ENCODE measurements around the gene HOGA1. TPM values are rescaled to one million over a fixed set of nuclear protein-coding genes. Genes with fewer than 3 reads are reported as not detected.
A peak's percentile ranks its signal among the peaks of the same experiment; 100 is the strongest.

Gene HOGA1
- 0.19 TPM for total RNA-seq
- 0.18 TPM for polyA plus RNA-seq
- long read RNA-seq, donor 1: 0 reads
- long read RNA-seq, donor 2: 0 reads
- long read RNA-seq, donor 3: 0 reads
- long read RNA-seq, donor 4: 0 reads
- long read RNA-seq, donor 5: 0 reads
- long read RNA-seq, donor 6: 0 reads
- long read RNA-seq, donor 7: 0 reads
- long read RNA-seq, donor 8: 0 reads
- long read RNA-seq, donor 9: 0 reads
- long read RNA-seq, donor 10: 0 reads

DNA sequence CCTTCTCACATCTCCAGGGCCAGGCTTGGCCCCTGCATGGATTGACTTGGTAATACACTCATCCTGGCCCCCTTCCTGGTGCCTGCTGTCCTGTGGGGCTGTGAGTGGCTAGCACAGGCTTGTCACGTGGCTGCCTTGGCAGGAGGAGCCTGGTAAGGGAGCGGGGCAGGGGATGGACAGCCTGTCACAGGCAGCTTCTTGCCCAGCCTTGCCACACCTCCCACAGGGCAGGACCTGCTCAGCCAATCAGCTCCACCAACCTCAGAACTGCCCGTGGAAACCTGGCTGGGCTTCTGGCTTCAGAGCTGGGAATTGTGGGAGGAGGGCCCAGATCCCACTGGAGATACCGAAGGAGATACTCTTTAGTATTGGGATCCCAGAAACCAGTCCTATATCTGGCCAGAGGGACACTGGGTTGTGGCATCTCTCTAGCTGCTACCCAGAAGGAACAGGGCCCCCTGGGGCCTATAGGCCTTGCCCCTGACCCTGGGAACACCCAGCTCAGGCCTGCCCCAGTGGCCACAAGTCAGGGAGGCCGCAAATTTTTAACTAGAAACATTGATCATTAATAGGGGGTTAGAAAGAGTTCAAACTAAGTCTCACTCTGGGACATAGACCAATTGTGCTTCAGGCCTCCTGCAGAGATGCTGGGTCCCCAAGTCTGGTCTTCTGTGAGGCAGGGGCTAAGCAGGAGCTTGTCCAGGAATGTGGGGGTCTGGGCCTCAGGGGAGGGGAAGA, at the start of gene HOGA1:
Gene HOGA1, plus strand, starts transcription at position 330 of the 738 bp plus-strand sequence. Its CDS starts 315 bp downstream, at position 645.
- no peaks in the 10 kb centered on the region for H3K27me3 ChIP-seq (ENCODE audit: control insufficient read depth in 2 of 2, insufficient read depth in 1 of 2, low read length in 1 of 2)
- H3K36me3 ChIP-seq (ENCODE audit: control insufficient read depth in 2 of 2, insufficient read depth in 2 of 2, low read length in 1 of 2): no peaks in the 10 kb centered on the region
- H3K4me1 ChIP-seq (ENCODE audit: control insufficient read depth in 2 of 2, insufficient read depth in 2 of 2, low read length in 2 of 2): no peaks in the 10 kb centered on the region
- DNase-seq (ENCODE audit: low read depth in 6 of 9, low spot score in 9 of 9): no peak
- no peak within 1 kb of the TSS for H3K27ac ChIP-seq (ENCODE audit: low read depth in 1 of 2, low read length in 1 of 2)
- no peak within 1 kb of the TSS for H3K4me3 ChIP-seq (ENCODE audit: low read length in 2 of 2)
- H3K9me3 ChIP-seq (ENCODE audit: control insufficient read depth in 2 of 2, insufficient read depth in 1 of 2, low read length in 1 of 2): no peaks in the 10 kb centered on the region
- 86% methylated on average over 5 of the region's 5 CpGs for WGBS

DNA sequence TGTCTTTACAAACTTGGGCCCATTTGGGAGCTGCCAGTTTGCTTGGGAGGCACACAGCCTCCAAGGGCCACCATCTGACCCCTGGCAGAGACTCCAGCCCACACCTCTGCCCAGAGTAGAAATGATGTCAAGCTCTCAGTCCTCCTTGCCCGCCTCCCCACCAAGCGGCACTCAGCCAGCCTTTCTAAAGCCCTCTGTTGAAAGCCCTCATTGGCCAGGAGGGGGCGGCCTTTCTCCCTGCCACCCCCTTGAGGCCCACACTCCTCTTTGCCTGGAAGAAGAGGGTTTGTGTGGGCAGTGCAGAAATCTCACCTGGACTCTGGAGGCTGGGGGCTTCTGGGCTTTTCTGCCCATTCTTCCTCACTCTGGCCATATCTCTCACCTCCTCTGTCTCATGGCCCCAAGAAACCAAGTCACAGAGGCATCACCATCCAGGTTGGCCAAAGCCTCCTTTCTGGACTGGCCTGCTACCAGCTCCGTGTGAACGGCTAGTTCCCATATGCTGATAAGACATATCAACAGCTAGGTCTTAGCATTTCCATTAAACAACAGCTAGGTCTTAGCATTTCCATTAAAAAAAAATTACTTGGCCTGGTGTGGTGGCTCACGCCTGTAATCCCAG, 49.3 kb upstream of the HOGA1 start:
- Histone ChIP-seq H3K9me3 (ENCODE audit: control insufficient read depth in 2 of 2, insufficient read depth in 1 of 2, low read length in 1 of 2) (no peaks in the 10 kb centered on the region), H3K4me3 (ENCODE audit: low read length in 2 of 2) (no peak overlapping the region), H3K27ac (ENCODE audit: low read depth in 1 of 2, low read length in 1 of 2) (no peak overlapping the region), H3K4me1 (ENCODE audit: control insufficient read depth in 2 of 2, insufficient read depth in 2 of 2, low read length in 2 of 2) (no peaks in the 10 kb centered on the region), H3K36me3 (ENCODE audit: control insufficient read depth in 2 of 2, insufficient read depth in 2 of 2, low read length in 1 of 2) (no peaks in the 10 kb centered on the region), H3K27me3 (ENCODE audit: control insufficient read depth in 2 of 2, insufficient read depth in 1 of 2, low read length in 1 of 2) (no peaks in the 10 kb centered on the region)
- DNase-seq (ENCODE audit: low read depth in 6 of 9, low spot score in 9 of 9): peak in 1 of 9 donors; percentile 24
- 91% methylated on average over 6 of the region's 6 CpGs for WGBS

DNA sequence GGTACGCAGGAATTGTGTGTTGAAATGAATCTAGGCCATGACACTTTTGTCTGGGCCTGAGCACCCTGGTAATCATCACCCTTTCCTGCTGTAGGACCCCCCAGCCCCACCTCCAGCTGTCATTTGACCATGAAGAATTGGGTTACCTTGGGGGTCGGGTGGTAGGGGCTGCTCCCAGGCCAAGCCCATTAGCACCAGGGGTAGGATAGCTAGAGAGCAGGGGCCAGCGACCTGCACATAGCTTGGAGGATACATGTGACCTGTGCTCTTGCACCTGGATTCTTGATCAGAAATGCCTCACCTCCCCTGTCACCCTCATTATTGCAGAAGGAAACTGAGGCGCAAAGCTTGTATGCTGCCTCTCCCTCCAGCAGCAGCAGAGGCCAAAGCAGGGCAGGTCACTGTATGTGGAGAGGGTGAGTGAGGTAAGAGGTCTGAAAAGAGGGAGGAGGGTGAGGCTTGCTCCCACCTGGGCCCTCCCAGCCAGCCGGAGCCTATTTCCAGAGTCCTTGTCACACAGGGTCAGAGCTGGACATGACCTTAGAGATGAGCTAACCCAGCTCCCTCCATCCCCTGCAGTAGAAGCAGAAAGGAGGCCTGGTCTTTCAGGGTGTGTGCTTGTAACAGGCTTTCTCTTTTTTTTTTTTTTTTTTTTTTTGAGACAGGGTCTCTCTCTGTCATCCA, 46.9 kb upstream of the HOGA1 start:
- Histone ChIP-seq H3K4me3 (ENCODE audit: low read length in 2 of 2) (no peak overlapping the region), H3K4me1 (ENCODE audit: control insufficient read depth in 2 of 2, insufficient read depth in 2 of 2, low read length in 2 of 2) (peaks cover 0 to 2% of the 10 kb centered on the region in 2 donors), H3K27ac (ENCODE audit: low read depth in 1 of 2, low read length in 1 of 2) (no peak overlapping the region), H3K27me3 (ENCODE audit: control insufficient read depth in 2 of 2, insufficient read depth in 1 of 2, low read length in 1 of 2) (no peaks in the 10 kb centered on the region), H3K9me3 (ENCODE audit: control insufficient read depth in 2 of 2, insufficient read depth in 1 of 2, low read length in 1 of 2) (no peaks in the 10 kb centered on the region), H3K36me3 (ENCODE audit: control insufficient read depth in 2 of 2, insufficient read depth in 2 of 2, low read length in 1 of 2) (no peaks in the 10 kb centered on the region)
- DNase-seq (ENCODE audit: low read depth in 6 of 9, low spot score in 9 of 9): no peak
- 97% methylated on average over 5 of the region's 5 CpGs for WGBS

DNA sequence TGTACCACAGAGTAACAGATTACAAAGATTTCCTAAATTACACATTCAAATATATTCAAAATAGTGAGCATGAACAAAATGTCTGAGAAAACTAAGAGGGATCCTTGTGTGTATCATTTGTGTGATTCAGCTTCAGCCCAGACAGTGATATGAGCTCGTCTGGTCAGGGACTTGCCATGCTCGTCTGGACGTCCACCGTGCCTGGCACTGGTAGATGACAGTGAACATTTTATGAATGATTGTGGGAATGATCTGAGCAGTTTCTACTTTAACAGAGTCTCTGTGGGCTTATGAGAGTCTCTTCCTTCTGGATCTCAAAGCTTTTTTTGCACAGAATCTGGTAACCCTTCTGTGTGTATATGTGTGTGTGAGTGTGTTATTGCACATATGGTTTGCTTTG, 45.8 kb upstream of the HOGA1 start:
- WGBS: 94% methylated on average over 4 of the region's 4 CpGs
- peaks cover 0 to 8% of the 10 kb centered on the region in 2 donors for H3K4me1 ChIP-seq (ENCODE audit: control insufficient read depth in 2 of 2, insufficient read depth in 2 of 2, low read length in 2 of 2)
- no peak for DNase-seq (ENCODE audit: low read depth in 6 of 9, low spot score in 9 of 9)
- H3K9me3 ChIP-seq (ENCODE audit: control insufficient read depth in 2 of 2, insufficient read depth in 1 of 2, low read length in 1 of 2): no peaks in the 10 kb centered on the region
- no peak overlapping the region for H3K4me3 ChIP-seq (ENCODE audit: low read length in 2 of 2)
- no peak overlapping the region for H3K27ac ChIP-seq (ENCODE audit: low read depth in 1 of 2, low read length in 1 of 2)
- H3K27me3 ChIP-seq (ENCODE audit: control insufficient read depth in 2 of 2, insufficient read depth in 1 of 2, low read length in 1 of 2): no peaks in the 10 kb centered on the region
- H3K36me3 ChIP-seq (ENCODE audit: control insufficient read depth in 2 of 2, insufficient read depth in 2 of 2, low read length in 1 of 2): no peaks in the 10 kb centered on the region

DNA sequence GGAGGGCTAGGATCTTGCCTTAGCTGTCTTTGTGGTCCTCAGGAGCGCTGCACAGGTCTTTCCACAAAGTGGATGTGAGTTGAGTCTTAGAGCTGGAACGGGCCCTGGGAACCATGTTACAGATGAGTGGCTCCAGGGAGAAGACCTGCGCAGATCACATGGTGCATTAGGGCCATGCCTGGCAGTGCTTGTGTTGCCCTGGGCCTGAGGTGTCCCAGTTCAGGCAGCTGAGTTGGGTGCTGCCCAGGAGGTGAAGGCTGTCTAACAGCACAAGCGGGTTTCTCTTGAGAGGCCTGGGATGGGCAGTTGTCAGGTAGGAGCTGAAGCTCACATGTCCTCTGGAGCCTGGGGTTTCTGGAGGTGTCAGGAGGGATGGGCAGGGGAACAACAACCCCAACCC, 45.4 kb upstream of the HOGA1 start:
- DNase-seq (ENCODE audit: low read depth in 6 of 9, low spot score in 9 of 9): no peak
- Histone ChIP-seq H3K36me3 (ENCODE audit: control insufficient read depth in 2 of 2, insufficient read depth in 2 of 2, low read length in 1 of 2) (no peaks in the 10 kb centered on the region), H3K4me1 (ENCODE audit: control insufficient read depth in 2 of 2, insufficient read depth in 2 of 2, low read length in 2 of 2) (peaks cover 0 to 8% of the 10 kb centered on the region in 2 donors), H3K9me3 (ENCODE audit: control insufficient read depth in 2 of 2, insufficient read depth in 1 of 2, low read length in 1 of 2) (no peaks in the 10 kb centered on the region), H3K27ac (ENCODE audit: low read depth in 1 of 2, low read length in 1 of 2) (no peak overlapping the region), H3K4me3 (ENCODE audit: low read length in 2 of 2) (no peak overlapping the region), H3K27me3 (ENCODE audit: control insufficient read depth in 2 of 2, insufficient read depth in 1 of 2, low read length in 1 of 2) (no peaks in the 10 kb centered on the region)
- WGBS: 94% methylated on average over 4 of the region's 4 CpGs

DNA sequence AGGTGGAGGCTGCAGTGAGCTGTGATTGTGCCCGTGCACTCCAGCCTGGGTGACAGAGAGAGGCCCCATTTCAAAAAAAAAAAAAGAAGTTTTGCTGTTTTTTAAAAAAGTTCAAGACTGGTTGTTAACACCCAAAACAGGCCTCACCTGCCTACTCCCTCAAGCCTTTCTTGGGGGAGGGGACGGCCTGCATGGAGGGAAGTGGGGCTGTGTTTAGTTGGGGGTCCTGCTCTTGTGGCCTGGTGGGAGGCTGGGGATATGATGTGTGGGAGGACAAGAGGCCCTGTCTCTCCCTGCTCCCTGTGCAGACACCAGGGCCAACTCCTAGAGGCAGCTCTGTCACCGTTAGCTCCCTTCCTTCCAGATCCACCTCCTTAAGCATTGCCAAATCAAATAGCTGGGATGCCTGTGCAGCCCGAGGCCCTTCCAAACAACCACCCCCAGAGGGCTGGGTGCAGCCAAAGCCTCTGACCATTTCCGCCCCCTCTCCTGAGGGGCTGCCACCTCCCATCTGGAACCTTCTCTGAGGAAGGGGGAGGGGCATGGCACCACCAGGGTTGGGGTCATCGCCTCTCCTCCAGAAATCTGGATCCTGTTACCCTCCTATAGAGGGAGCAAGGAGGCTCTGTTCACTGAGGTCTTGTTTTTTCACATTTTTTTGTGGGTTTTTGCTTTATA, 44.5 kb upstream of the HOGA1 start:
- H3K36me3 ChIP-seq (ENCODE audit: control insufficient read depth in 2 of 2, insufficient read depth in 2 of 2, low read length in 1 of 2): no peaks in the 10 kb centered on the region
- H3K4me3 ChIP-seq (ENCODE audit: low read length in 2 of 2): no peak overlapping the region
- peaks cover 0 to 8% of the 10 kb centered on the region in 2 donors for H3K4me1 ChIP-seq (ENCODE audit: control insufficient read depth in 2 of 2, insufficient read depth in 2 of 2, low read length in 2 of 2)
- H3K27me3 ChIP-seq (ENCODE audit: control insufficient read depth in 2 of 2, insufficient read depth in 1 of 2, low read length in 1 of 2): no peaks in the 10 kb centered on the region
- 78% methylated on average over 6 of the region's 6 CpGs for WGBS
- no peak for DNase-seq (ENCODE audit: low read depth in 6 of 9, low spot score in 9 of 9)
- H3K9me3 ChIP-seq (ENCODE audit: control insufficient read depth in 2 of 2, insufficient read depth in 1 of 2, low read length in 1 of 2): no peaks in the 10 kb centered on the region
- H3K27ac ChIP-seq (ENCODE audit: low read depth in 1 of 2, low read length in 1 of 2): no peak overlapping the region

DNA sequence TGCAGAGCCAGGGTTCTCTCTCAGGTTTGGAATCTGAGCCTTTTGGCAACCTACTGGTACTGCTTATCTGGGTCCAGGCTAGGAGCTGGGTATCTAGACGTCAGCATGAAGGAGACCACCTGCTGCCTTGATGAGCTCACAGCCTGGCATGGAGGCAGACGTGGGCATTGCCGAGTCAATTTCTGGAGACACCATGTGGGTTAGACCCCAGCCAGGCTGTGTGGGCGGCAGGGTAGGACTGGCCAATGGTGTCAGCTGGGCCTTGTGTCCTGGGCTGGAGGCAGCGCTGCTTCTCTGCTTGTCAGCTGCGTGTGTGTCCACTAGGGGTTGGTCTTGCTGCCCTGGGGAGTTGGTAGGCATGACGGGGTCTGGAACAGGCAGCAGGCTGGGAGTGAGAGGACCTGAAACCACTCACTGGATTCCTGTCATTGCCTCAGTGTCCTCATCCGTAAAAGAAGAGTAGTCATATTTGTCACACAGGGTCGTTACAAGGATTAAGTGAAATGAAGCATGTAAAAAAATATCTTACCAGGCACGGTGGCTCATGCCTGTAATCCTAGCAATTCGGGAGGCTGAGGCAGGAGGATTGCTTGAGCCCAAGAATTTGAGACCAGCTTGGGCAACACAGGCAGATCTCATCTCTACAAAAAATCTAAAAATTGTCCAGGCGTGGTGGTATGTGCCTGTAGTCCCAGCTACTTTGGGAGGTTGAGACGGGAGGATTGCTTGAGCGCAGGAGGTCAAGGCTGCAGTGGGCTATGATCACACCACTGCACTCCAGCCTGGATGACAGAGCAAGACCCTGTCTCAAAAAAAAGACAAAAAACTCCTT, 43.3 kb upstream of the HOGA1 start:
- Histone ChIP-seq H3K36me3 (ENCODE audit: control insufficient read depth in 2 of 2, insufficient read depth in 2 of 2, low read length in 1 of 2) (no peaks in the 10 kb centered on the region), H3K4me3 (ENCODE audit: low read length in 2 of 2) (no peak overlapping the region), H3K9me3 (ENCODE audit: control insufficient read depth in 2 of 2, insufficient read depth in 1 of 2, low read length in 1 of 2) (no peaks in the 10 kb centered on the region), H3K27me3 (ENCODE audit: control insufficient read depth in 2 of 2, insufficient read depth in 1 of 2, low read length in 1 of 2) (no peaks in the 10 kb centered on the region), H3K4me1 (ENCODE audit: control insufficient read depth in 2 of 2, insufficient read depth in 2 of 2, low read length in 2 of 2) (peaks cover 0 to 8% of the 10 kb centered on the region in 2 donors), H3K27ac (ENCODE audit: low read depth in 1 of 2, low read length in 1 of 2) (no peak overlapping the region)
- DNase-seq (ENCODE audit: low read depth in 6 of 9, low spot score in 9 of 9): no peak
- WGBS: 96% methylated on average over 14 of the region's 14 CpGs
